Skeletal muscle satellite cell (primary cell): ENCODE measurements around the gene C8B.

ENCODE experiments used
- H3K27me3 ChIP-seq: 2 replicates; pipeline ENCODE4 v1.7.0; 2013; ENCODE audit warnings: low read length; ENCODE audit not compliant: control insufficient read depth, insufficient read depth
- H3K36me3 ChIP-seq: 2 replicates; pipeline ENCODE4 v1.7.0; 2013; ENCODE audit warnings: mild to moderate bottlenecking, control low read depth, low read length; ENCODE audit not compliant: insufficient read depth
- H3K4me1 ChIP-seq: 2 replicates; pipeline ENCODE4 v1.7.0; 2013; ENCODE audit warnings: low read length; ENCODE audit not compliant: control insufficient read depth, insufficient read depth
- H3K4me2 ChIP-seq: 2 replicates; pipeline ENCODE4 v1.7.0; 2013; ENCODE audit warnings: mild to moderate bottlenecking, low read length
- H3K4me3 ChIP-seq: 2 replicates; pipeline ENCODE4 v1.7.0; 2013; ENCODE audit warnings: low read length
- H3K9ac ChIP-seq: 2 replicates; pipeline ENCODE4 v1.7.0; 2013; ENCODE audit warnings: mild to moderate bottlenecking, low read depth, low read length, moderate library complexity
- H3K9me3 ChIP-seq: replicated peaks from 2 replicates; pipeline ENCODE4 v1.7.0; 2013; ENCODE audit warnings: mild to moderate bottlenecking, control low read depth, low read length

C8B gene

GRCh38 chr1:56953386-56953785 lies 12.4 kb downstream of the C8B start:
- H3K9me3 ChIP-seq, result no peaks in the 10 kb centered on the region
- no peak overlapping the region for H3K4me3 ChIP-seq
- H3K4me2 ChIP-seq, result no peak overlapping the region
- H3K4me1 ChIP-seq, result no peaks in the 10 kb centered on the region
- no peaks in the 10 kb centered on the region for H3K27me3 ChIP-seq
- no peaks in the 10 kb centered on the region for H3K36me3 ChIP-seq
- no peak overlapping the region for H3K9ac ChIP-seq

DNA sequence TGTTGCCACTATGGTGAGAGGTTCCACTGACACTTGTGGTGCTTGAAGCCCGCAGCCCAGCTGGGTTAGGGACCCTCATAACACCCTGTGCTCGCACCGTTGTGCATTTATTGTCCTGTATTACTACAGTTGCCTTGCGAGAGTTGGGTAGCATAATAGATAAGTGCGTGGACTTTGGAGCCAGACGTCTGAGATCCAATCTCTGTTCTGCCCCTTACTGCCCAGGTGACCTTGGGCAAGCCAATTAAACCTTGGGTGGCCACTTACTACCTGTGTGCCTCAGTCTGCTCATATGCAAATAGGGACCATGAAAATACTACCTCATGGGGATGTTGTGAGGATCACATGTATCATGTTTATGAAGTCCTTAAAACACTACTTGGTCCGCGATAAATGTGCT lies 13.3 kb downstream of the C8B start:
- no peak overlapping the region for H3K4me2 ChIP-seq
- H3K9ac ChIP-seq, result no peak overlapping the region
- H3K27me3 ChIP-seq, result no peaks in the 10 kb centered on the region
- H3K9me3 ChIP-seq, result no peaks in the 10 kb centered on the region
- no peaks in the 10 kb centered on the region for H3K4me1 ChIP-seq
- no peaks in the 10 kb centered on the region for H3K36me3 ChIP-seq
- H3K4me3 ChIP-seq, result no peak overlapping the region

- Histone ChIP-seq H3K4me3 (no peak overlapping the region), H3K9me3 (no peaks in the 10 kb centered on the region), H3K4me2 (no peak overlapping the region), H3K27me3 (no peaks in the 10 kb centered on the region), H3K9ac (no peak overlapping the region), H3K4me1 (no peaks in the 10 kb centered on the region), H3K36me3 (no peaks in the 10 kb centered on the region)
These were observed 17.3 kb downstream of the C8B start for GRCh38 chr1:56948403-56949023.

- Histone ChIP-seq H3K9me3 (no peaks in the 10 kb centered on the region), H3K9ac (no peak overlapping the region), H3K27me3 (no peaks in the 10 kb centered on the region), H3K4me1 (no peaks in the 10 kb centered on the region), H3K4me2 (no peak overlapping the region), H3K36me3 (no peaks in the 10 kb centered on the region), H3K4me3 (no peak overlapping the region)
These were observed 25.8 kb downstream of the C8B start for GRCh38 chr1:56940039-56940438.

DNA sequence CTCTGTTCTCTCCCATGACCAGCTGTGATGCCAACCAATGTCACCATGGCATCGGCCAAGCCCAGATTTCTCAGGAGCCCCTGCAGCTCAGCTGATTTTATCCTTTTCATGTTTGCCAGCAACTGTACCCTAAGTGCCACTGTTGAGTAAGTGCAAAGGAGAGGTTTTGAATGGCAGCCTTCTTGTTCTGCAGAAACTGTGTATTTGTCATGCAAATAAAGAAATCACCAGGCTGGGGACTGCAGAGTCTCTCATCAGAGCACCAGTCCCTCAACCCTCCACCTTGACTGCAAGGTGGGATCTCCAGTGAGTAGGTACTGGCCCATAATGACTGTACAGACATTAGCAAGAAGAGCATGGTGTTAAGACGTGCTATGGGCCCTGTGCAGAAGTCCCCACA lies 26.6 kb downstream of the C8B start:
- no peak overlapping the region for H3K4me3 ChIP-seq
- H3K4me2 ChIP-seq, result no peak overlapping the region
- H3K36me3 ChIP-seq, result no peaks in the 10 kb centered on the region

DNA sequence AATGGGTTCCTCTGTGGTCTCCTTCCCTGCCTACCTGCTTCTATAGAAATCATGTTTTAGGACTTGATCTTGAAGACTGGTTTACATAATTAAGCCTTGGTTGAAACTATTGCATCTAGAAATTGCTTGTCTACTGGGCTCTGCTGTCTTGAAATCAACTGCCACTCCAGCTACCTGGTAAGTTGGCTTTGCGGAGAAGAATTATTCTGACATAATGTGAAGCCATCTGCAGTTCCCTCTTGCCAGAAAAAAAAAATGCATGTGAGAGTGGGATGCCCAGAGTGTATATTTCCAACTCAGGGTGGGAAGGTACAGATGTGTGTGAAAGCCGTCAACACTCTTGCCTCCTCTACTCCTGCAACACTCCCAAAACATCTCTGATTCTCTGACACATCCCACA lies 27.2 kb downstream of the C8B start:
- H3K9me3 ChIP-seq, result no peaks in the 10 kb centered on the region
- H3K9ac ChIP-seq, result no peak overlapping the region
- H3K36me3 ChIP-seq, result no peaks in the 10 kb centered on the region
- H3K4me3 ChIP-seq, result no peak overlapping the region
- H3K4me1 ChIP-seq, result no peaks in the 10 kb centered on the region
- no peak overlapping the region for H3K4me2 ChIP-seq
- H3K27me3 ChIP-seq, result peaks cover 7% of the 10 kb centered on the region

More for the DNA sequence above, 26.6 kb downstream of the C8B start:
- Histone ChIP-seq H3K9me3 (no peaks in the 10 kb centered on the region), H3K9ac (no peak overlapping the region), H3K27me3 (peaks cover 2% of the 10 kb centered on the region), H3K4me1 (no peaks in the 10 kb centered on the region)

- Histone ChIP-seq H3K4me3 (no peak overlapping the region), H3K27me3 (peaks cover 11% of the 10 kb centered on the region), H3K4me2 (no peak overlapping the region), H3K9me3 (no peaks in the 10 kb centered on the region), H3K9ac (no peak overlapping the region), H3K36me3 (no peaks in the 10 kb centered on the region), H3K4me1 (no peaks in the 10 kb centered on the region)
These were observed 31.3 kb downstream of the C8B start for GRCh38 chr1:56934430-56935060.

GRCh38 chr1:56933606-56934005 lies 32.2 kb downstream of the C8B start:
- Histone ChIP-seq H3K9me3 (no peaks in the 10 kb centered on the region), H3K27me3 (peaks cover 11% of the 10 kb centered on the region), H3K9ac (no peak overlapping the region), H3K4me3 (no peak overlapping the region), H3K4me1 (no peaks in the 10 kb centered on the region), H3K36me3 (no peaks in the 10 kb centered on the region), H3K4me2 (no peak overlapping the region)

GRCh38 chr1:56933161-56933560 lies 32.7 kb downstream of the C8B start:
- Histone ChIP-seq H3K9me3 (no peaks in the 10 kb centered on the region), H3K36me3 (no peaks in the 10 kb centered on the region), H3K4me1 (no peaks in the 10 kb centered on the region), H3K4me2 (no peak overlapping the region), H3K4me3 (no peak overlapping the region), H3K27me3 (peaks cover 11% of the 10 kb centered on the region), H3K9ac (no peak overlapping the region)

DNA sequence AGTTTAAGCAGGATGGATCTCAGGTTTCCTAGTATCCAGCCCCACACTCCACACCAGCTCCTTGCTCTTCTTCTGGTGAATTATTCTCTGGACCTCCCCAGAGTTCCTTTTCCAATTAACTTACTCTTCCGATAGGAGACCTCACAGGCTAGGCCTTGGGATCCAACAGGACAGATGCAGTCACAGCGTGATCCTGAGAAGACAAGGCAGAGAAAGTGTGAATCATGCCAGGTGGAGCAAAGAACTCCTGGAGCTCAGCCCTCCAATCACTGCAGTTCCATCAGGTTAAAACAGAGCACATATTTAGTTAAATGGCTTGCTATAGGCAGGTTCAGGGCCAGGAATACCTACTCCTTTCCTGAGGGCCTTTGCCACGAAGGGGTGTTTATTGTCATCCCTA lies 34.1 kb downstream of the C8B start:
- Histone ChIP-seq H3K4me1 (no peaks in the 10 kb centered on the region), H3K27me3 (peaks cover 11% of the 10 kb centered on the region), H3K4me2 (no peak overlapping the region), H3K4me3 (no peak overlapping the region), H3K9ac (no peak overlapping the region), H3K36me3 (no peaks in the 10 kb centered on the region), H3K9me3 (no peaks in the 10 kb centered on the region)

DNA sequence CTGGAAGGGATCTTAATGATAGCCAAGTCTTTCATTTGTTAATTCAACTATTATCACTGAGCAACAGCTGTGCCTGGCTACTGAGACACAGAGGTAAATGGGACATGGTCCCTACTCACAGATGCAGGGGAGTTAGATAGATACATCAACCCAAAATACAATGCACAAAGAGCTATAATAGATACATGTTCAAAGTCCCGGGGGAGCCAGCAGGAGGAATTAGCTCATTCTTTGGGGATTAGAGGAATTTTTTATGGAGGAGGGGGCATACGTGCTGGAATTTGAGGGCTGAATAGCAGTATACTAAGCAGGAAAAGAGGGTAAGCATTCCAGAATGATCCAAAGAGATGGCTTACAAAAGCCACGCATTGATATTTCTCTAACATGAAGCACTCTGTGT lies 34.6 kb downstream of the C8B start:
- peaks cover 11% of the 10 kb centered on the region for H3K27me3 ChIP-seq
- H3K36me3 ChIP-seq, result no peaks in the 10 kb centered on the region
- H3K4me3 ChIP-seq, result no peak overlapping the region
- no peak overlapping the region for H3K4me2 ChIP-seq
- H3K9ac ChIP-seq, result no peak overlapping the region
- no peaks in the 10 kb centered on the region for H3K9me3 ChIP-seq
- no peaks in the 10 kb centered on the region for H3K4me1 ChIP-seq

- no peaks in the 10 kb centered on the region for H3K36me3 ChIP-seq
- no peak overlapping the region for H3K4me3 ChIP-seq
- H3K9me3 ChIP-seq, result no peaks in the 10 kb centered on the region
- no peak overlapping the region for H3K9ac ChIP-seq
- no peaks in the 10 kb centered on the region for H3K4me1 ChIP-seq
- H3K27me3 ChIP-seq, result peaks cover 11% of the 10 kb centered on the region
- no peak overlapping the region for H3K4me2 ChIP-seq
These were observed 36.3 kb downstream of the C8B start for GRCh38 chr1:56929492-56929891.
